HEK293 (cell line): ENCODE measurements around the gene CLDN6.
A peak's percentile ranks its signal among the peaks of the same experiment; 100 is the strongest.

Experiments used
- CTCF ChIA-PET: fragments of 350-600 bp; formaldehyde crosslinking; extraction: SDS; loops from one replicate; lab custom pipeline; 2021; ENCODE audit warnings: antibody characterized with exemption; lab: Yijun Ruan, JAX
- POLR2A ChIA-PET: fragments of 300-600 bp; formaldehyde crosslinking; extraction: SDS; loops from one replicate; lab custom pipeline; 2020; ENCODE audit warnings: antibody characterized with exemption, inconsistent platforms; lab: Yijun Ruan, JAX
- H3K27ac ChIP-seq: fragments of 200-500 bp; sonication (Bioruptor generic); 2 replicates; pipeline ENCODE4 v1.5.1; 2014; ENCODE audit warnings: low read depth, low read length, control low read depth, inconsistent platforms; ENCODE audit errors: extremely low read depth
- H3K36me3 ChIP-seq, 2 experiments: fragments of 200-500 bp in 1 of 2; sonication (Bioruptor generic) in 1 of 2; 1 replicate in 1 of 2; 2 replicates in 1 of 2; pipeline ENCODE4 v1.5.1; 2014 to 2017; ENCODE audit warnings: inconsistent platforms in 2 of 2, low read length in 2 of 2; ENCODE audit not compliant: control insufficient read depth in 2 of 2, insufficient read depth in 1 of 2
- H3K4me1 ChIP-seq: fragments of 200-500 bp; sonication (Bioruptor generic); 2 replicates; pipeline ENCODE4 v1.5.1; 2014; ENCODE audit warnings: mild to moderate bottlenecking, low read length, inconsistent platforms; ENCODE audit not compliant: control insufficient read depth, insufficient read depth
- H3K4me3 ChIP-seq: 2 replicates; pipeline ENCODE4 v1.5.1; 2011; ENCODE audit warnings: low read depth, mild to moderate bottlenecking, control low read depth, low read length, moderate library complexity
- H3K9me3 ChIP-seq: fragments of 200-500 bp; sonication (Bioruptor generic); 2 replicates; pipeline ENCODE4 v1.5.1; 2014; ENCODE audit warnings: low read depth, low read length, inconsistent platforms; ENCODE audit not compliant: control insufficient read depth, insufficient read depth
- EGR2 ChIP-seq: fragments of 450-650 bp; formaldehyde crosslinking; IDR thresholded peaks from 2 replicates; pipeline ENCODE4 v1.5.1; 2016; ENCODE audit warnings: low read depth, missing biosample characterization, missing genetic modification characterization
- GFI1B ChIP-seq: fragments of 450-650 bp; formaldehyde crosslinking; IDR thresholded peaks from 2 replicates; pipeline ENCODE4 v1.5.1; 2016; ENCODE audit warnings: missing biosample characterization, missing genetic modification characterization
- GLIS1 ChIP-seq: fragments of 450-650 bp; formaldehyde crosslinking; IDR thresholded peaks from 2 replicates; pipeline ENCODE4 v1.5.1; 2016; ENCODE audit warnings: missing biosample characterization, missing genetic modification characterization
- GLIS2 ChIP-seq: fragments of 450-650 bp; formaldehyde crosslinking; IDR thresholded peaks from 2 replicates; pipeline ENCODE4 v1.5.1; 2016; ENCODE audit warnings: missing biosample characterization, missing genetic modification characterization
- SP7 ChIP-seq: fragments of 450-650 bp; formaldehyde crosslinking; IDR thresholded peaks from 2 replicates; pipeline ENCODE4 v1.5.1; 2016; ENCODE audit warnings: missing biosample characterization, missing genetic modification characterization
- ZBTB7A ChIP-seq: fragments of 450-650 bp; formaldehyde crosslinking; IDR thresholded peaks from 2 replicates; pipeline ENCODE4 v1.5.1; 2016; ENCODE audit warnings: low read depth, missing biosample characterization, missing genetic modification characterization
- ZFHX2 ChIP-seq: fragments of 450-650 bp; formaldehyde crosslinking; conservative IDR thresholded peaks from 2 replicates; pipeline ENCODE4 v1.5.1; 2016; ENCODE audit warnings: missing biosample characterization, missing genetic modification characterization
- ZNF132 ChIP-seq: fragments of 450-650 bp; formaldehyde crosslinking; IDR thresholded peaks from 2 replicates; pipeline ENCODE4 v1.5.1; 2017; ENCODE audit warnings: missing biosample characterization, missing genetic modification characterization, borderline replicate concordance
- ZNF184 ChIP-seq: fragments of 450-650 bp; IDR thresholded peaks from 2 replicates; pipeline ENCODE4 v1.5.1; 2018; ENCODE audit warnings: missing biosample characterization, mild to moderate bottlenecking, missing genetic modification characterization
- ZNF211 ChIP-seq: fragments of 450-650 bp; formaldehyde crosslinking; IDR thresholded peaks from 2 replicates; pipeline ENCODE4 v1.5.1; 2016; ENCODE audit warnings: low read depth, missing biosample characterization, missing genetic modification characterization
- ZNF354C ChIP-seq: fragments of 450-650 bp; formaldehyde crosslinking; IDR thresholded peaks from 2 replicates; pipeline ENCODE4 v1.5.1; 2016; ENCODE audit warnings: missing biosample characterization, missing genetic modification characterization, low read depth, borderline replicate concordance
- ZNF37A ChIP-seq: fragments of 450-650 bp; IDR thresholded peaks from 2 replicates; pipeline ENCODE4 v1.5.1; 2018; ENCODE audit warnings: missing biosample characterization, missing genetic modification characterization
- ZNF549 ChIP-seq: fragments of 450-650 bp; IDR thresholded peaks from 2 replicates; pipeline ENCODE4 v1.5.1; 2018; ENCODE audit warnings: missing biosample characterization, missing genetic modification characterization, mild to moderate bottlenecking, inconsistent platforms, moderate library complexity
- ZNF555 ChIP-seq: fragments of 450-650 bp; formaldehyde crosslinking; conservative IDR thresholded peaks from 2 replicates; pipeline ENCODE4 v1.5.1; 2017; ENCODE audit warnings: missing biosample characterization, mild to moderate bottlenecking, missing genetic modification characterization, inconsistent platforms
- ZNF624 ChIP-seq: fragments of 450-650 bp; formaldehyde crosslinking; IDR thresholded peaks from 2 replicates; pipeline ENCODE4 v1.5.1; 2017; ENCODE audit warnings: missing biosample characterization, missing genetic modification characterization
- ZNF670 ChIP-seq: fragments of 450-650 bp; formaldehyde crosslinking; IDR thresholded peaks from 2 replicates; pipeline ENCODE4 v1.5.1; 2016; ENCODE audit warnings: missing biosample characterization, missing genetic modification characterization, low read depth
- ZNF830 ChIP-seq: fragments of 450-650 bp; IDR thresholded peaks from 2 replicates; pipeline ENCODE4 v1.5.0; 2018; ENCODE audit warnings: missing biosample characterization, missing genetic modification characterization, low read depth, mild to moderate bottlenecking, moderate library complexity
- TF ChIP-seq, protein P1 (sequence below): fragments of 450-650 bp; formaldehyde crosslinking; IDR thresholded peaks from 2 replicates; pipeline ENCODE4 v1.5.1; 2016; ENCODE audit warnings: missing biosample characterization, missing genetic modification characterization
- TF ChIP-seq, protein P2 (sequence below): fragments of 450-650 bp; formaldehyde crosslinking; IDR thresholded peaks from 2 replicates; pipeline ENCODE4 v1.5.1; 2016; ENCODE audit warnings: missing biosample characterization, missing genetic modification characterization
- TF ChIP-seq, protein P3 (sequence below): fragments of 450-650 bp; formaldehyde crosslinking; IDR thresholded peaks from 2 replicates; pipeline ENCODE4 v1.5.1; 2016; ENCODE audit warnings: missing biosample characterization, missing genetic modification characterization, low read depth

Gene CLDN6

DNA sequence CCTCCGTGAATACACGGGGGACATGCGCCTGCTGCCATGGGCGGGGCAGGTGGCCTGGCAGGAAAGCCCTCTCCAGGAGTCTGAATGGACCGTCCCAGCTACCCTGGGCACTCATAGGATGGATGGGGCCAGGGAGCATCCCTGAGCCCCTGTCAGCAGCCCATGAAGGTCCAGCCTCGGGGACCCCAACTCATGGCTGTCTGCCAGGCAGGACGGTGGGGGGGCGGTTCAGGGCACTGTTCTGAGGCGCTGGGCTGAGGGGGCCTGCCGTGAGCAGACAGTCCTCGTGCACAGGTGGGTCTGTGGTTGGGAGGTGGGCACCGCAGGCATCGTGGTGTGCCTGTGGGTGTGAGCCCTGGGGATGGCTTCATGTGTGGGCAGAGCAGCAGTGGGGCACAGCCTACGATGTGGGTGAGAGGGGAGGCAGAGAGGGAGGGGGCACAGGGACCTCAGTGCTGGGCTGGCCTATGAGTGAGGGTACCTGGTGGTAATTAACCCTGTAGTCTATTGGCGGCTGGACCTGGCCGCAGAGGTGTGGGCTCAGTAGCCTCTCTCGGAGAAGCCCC is 31.3 kb downstream of the CLDN6 start (continued):
- TF ChIP-seq ZNF555 (tag by site-specific recombination) (no peak), ZFHX2 (peak; percentile 90), GLIS2 (tag by site-specific recombination) (no peak), SP7 (tag by site-specific recombination) (no peak), GLIS1 (no peak)

DNA sequence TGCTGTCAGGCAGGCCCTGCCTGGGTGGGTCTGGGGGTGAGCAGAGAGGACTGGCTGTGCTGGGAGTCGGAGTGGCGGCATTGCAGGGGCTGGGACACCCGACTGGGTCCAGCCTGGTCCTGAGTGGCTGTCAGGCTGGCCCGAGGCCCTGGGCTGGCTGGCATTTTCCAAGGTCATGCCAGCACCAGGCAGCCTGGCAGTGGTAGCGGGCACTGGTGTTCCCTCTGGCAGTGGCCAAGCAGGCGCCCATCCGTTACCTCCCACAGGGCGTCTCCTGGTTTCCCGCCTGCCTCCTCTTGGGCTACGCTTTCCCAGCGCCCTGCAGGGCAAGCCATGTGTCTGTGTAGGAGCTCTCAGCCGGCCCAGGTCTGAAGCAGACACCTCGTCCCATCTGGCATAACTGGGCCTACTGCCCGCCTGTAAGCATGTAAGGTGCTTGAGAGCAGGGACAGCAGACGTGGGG is 32.1 kb downstream of the CLDN6 start:
- no peaks in the 10 kb centered on the region; the same call in 1 of the 2 replicates for H3K4me1 ChIP-seq
- H3K27ac ChIP-seq: no peak overlapping the region
- no peaks in the 10 kb centered on the region for H3K36me3 ChIP-seq
- peak; percentile 28; the same call in 1 of the 2 replicates for TF ChIP-seq ZFHX2
- TF ChIP-seq, protein P1, sequence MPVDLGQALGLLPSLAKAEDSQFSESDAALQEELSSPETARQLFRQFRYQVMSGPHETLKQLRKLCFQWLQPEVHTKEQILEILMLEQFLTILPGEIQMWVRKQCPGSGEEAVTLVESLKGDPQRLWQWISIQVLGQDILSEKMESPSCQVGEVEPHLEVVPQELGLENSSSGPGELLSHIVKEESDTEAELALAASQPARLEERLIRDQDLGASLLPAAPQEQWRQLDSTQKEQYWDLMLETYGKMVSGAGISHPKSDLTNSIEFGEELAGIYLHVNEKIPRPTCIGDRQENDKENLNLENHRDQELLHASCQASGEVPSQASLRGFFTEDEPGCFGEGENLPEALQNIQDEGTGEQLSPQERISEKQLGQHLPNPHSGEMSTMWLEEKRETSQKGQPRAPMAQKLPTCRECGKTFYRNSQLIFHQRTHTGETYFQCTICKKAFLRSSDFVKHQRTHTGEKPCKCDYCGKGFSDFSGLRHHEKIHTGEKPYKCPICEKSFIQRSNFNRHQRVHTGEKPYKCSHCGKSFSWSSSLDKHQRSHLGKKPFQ (tag by site-specific recombination): no peak
- TF ChIP-seq, protein P2, sequence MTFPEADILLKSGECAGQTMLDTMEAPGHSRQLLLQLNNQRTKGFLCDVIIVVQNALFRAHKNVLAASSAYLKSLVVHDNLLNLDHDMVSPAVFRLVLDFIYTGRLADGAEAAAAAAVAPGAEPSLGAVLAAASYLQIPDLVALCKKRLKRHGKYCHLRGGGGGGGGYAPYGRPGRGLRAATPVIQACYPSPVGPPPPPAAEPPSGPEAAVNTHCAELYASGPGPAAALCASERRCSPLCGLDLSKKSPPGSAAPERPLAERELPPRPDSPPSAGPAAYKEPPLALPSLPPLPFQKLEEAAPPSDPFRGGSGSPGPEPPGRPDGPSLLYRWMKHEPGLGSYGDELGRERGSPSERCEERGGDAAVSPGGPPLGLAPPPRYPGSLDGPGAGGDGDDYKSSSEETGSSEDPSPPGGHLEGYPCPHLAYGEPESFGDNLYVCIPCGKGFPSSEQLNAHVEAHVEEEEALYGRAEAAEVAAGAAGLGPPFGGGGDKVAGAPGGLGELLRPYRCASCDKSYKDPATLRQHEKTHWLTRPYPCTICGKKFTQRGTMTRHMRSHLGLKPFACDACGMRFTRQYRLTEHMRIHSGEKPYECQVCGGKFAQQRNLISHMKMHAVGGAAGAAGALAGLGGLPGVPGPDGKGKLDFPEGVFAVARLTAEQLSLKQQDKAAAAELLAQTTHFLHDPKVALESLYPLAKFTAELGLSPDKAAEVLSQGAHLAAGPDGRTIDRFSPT: peak; percentile 29; the same call in 1 of the 2 replicates
- TF ChIP-seq ZNF211 (tag by site-specific recombination): no peak
- no peak for TF ChIP-seq ZNF184 (tag by site-specific recombination)
- TF ChIP-seq EGR2 (tag by site-specific recombination): 0 out of 2 replicates have a peak, but pooled peaks have one; percentile 5
- no peak for TF ChIP-seq ZNF132 (tag by site-specific recombination)
- ChIA-PET POLR2A (interaction anchor here (0.8 kb wide), 1 partner anchor 42 kb away, joined by 3 read pairs; no protein-coding TSS in a partner anchor), CTCF (interaction anchor here (0.7 to 1.9 kb wide), 2 partner anchors 59 to 142 kb away, joined by 3 to 4 read pairs; no protein-coding TSS in a partner anchor)
- H3K9me3 ChIP-seq: no peaks in the 10 kb centered on the region
- H3K4me3 ChIP-seq: no peak overlapping the region

DNA sequence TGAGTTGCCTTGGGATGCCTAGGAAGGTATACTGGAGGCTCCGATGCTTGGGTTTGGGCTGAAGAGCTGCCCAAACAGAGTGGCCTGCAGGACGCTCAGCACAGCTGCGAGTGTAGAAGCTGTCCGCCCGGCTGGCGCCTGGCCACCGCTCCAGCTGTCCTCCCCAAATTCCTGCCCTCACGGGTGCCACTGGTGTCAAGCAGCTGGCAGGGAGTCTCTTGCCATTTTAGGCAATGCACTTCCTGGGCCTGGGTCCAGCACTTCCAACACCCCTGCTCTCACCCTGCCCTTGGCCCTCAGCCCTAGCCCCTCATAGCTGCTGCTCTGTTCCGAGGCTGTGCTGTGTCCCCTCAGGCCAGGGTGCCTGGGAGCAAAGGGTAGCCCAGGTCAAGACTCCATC is 32.5 kb downstream of the CLDN6 start:
- Histone ChIP-seq H3K36me3 (no peaks in the 10 kb centered on the region), H3K9me3 (no peaks in the 10 kb centered on the region), H3K4me3 (no peak overlapping the region), H3K27ac (no peak overlapping the region), H3K4me1 (no peaks in the 10 kb centered on the region; the same call in 1 of the 2 replicates)
- CTCF ChIA-PET: interaction anchor here (1.1 to 1.9 kb wide), 2 partner anchors 23 to 59 kb away, joined by 3 to 4 read pairs; no protein-coding TSS in a partner anchor
- POLR2A ChIA-PET: interaction anchor here (0.8 kb wide), 1 partner anchor 42 kb away, joined by 3 read pairs; no protein-coding TSS in a partner anchor
- TF ChIP-seq, protein P2: no peak
- no peak for TF ChIP-seq ZNF624 (tag by site-specific recombination)
- no peak for TF ChIP-seq ZNF184 (tag by site-specific recombination)
- TF ChIP-seq ZNF670 (tag by site-specific recombination): no peak
- TF ChIP-seq ZNF549 (tag by site-specific recombination): no peak
- TF ChIP-seq ZNF37A (tag by site-specific recombination): no peak
- TF ChIP-seq GFI1B: no peak
- TF ChIP-seq ZNF354C (tag by site-specific recombination): no peak
- TF ChIP-seq ZBTB7A (tag by site-specific recombination): no peak
- TF ChIP-seq, protein P3, sequence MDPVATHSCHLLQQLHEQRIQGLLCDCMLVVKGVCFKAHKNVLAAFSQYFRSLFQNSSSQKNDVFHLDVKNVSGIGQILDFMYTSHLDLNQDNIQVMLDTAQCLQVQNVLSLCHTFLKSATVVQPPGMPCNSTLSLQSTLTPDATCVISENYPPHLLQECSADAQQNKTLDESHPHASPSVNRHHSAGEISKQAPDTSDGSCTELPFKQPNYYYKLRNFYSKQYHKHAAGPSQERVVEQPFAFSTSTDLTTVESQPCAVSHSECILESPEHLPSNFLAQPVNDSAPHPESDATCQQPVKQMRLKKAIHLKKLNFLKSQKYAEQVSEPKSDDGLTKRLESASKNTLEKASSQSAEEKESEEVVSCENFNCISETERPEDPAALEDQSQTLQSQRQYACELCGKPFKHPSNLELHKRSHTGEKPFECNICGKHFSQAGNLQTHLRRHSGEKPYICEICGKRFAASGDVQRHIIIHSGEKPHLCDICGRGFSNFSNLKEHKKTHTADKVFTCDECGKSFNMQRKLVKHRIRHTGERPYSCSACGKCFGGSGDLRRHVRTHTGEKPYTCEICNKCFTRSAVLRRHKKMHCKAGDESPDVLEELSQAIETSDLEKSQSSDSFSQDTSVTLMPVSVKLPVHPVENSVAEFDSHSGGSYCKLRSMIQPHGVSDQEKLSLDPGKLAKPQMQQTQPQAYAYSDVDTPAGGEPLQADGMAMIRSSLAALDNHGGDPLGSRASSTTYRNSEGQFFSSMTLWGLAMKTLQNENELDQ (tag by site-specific recombination): no peak
- no peak for TF ChIP-seq ZNF830
